ENCODE measurements around the gene RBBP5. TPM values are rescaled to one million over a fixed set of nuclear protein-coding genes. Genes with fewer than 3 reads are reported as not detected.

The RBBP5 gene
- total and polyA plus RNA-seq, 2 of the 4 experiments (the other 2 are of a cell fraction), result 7.3 to 37.5 TPM

GRCh38 chr1:205168291-205168690 is 46.5 kb upstream of the RBBP5 start:
- BruUV-seq (replicated peaks), result no TSS peak
- peaks cover 16% of the 10 kb centered on the region for H3K9me1 ChIP-seq (ENCODE audit: insufficient read depth, low read length)
- dilution Hi-C loops (cut with HindIII; ENCODE audit: low sequenced_read_pairs, unreplicated experiment), result no loop called here
- H2BK15ac ChIP-seq (ENCODE audit: low read depth, low read length), result no peak overlapping the region
- H3K4ac ChIP-seq (ENCODE audit: low read depth, low read length), result no peak overlapping the region
- in situ Hi-C loops (cut with MboI; ENCODE audit: low sequenced_read_pairs), result no loop called here
- intact Hi-C loops (cut with micrococcal nuclease), result no loop called here
- peaks cover 5% of the 10 kb centered on the region for H3K4me1 ChIP-seq (ENCODE audit: control insufficient read depth, insufficient read depth, low read length)
- no peak overlapping the region for H2AK5ac ChIP-seq (ENCODE audit: low read depth, low read length)
- H3K4me2 ChIP-seq (ENCODE audit: low read depth, low read length), result no peak overlapping the region
- no peak overlapping the region for H2AFZ ChIP-seq (replicated peaks; ENCODE audit: low read length, poor library complexity)
- H2BK20ac ChIP-seq (ENCODE audit: low read depth, low read length), result no peak overlapping the region
- H3K4me3 ChIP-seq (ENCODE audit: insufficient read depth, low read depth, low read length), result no peak overlapping the region
- H4K8ac ChIP-seq (ENCODE audit: low read depth in 2 of 2, low read length in 2 of 2), result no peak overlapping the region
- no peak overlapping the region for H3K23ac ChIP-seq (ENCODE audit: low read depth, low read length)
- H3K27ac ChIP-seq (ENCODE audit: insufficient read depth, low read length), result no peak overlapping the region
- H2BK120ac ChIP-seq (ENCODE audit: low read depth, low read length), result no peak overlapping the region
- H3K56ac ChIP-seq (ENCODE audit: extremely low read depth, insufficient read depth, low read length), result no peak overlapping the region
- H4K20me1 ChIP-seq (ENCODE audit: insufficient read depth, low read length), result no peaks in the 10 kb centered on the region
- no peak overlapping the region for H3K9ac ChIP-seq (ENCODE audit: low read depth, low read length)
- POLR2A ChIA-PET (ENCODE audit: unreplicated experiment), result no interaction called here
- peak; percentile 44 for DNase-seq
- TF ChIP-seq NFE2L2 (IDR thresholded peaks at IDR 0.05; ENCODE audit: low read depth, low read length) (no peak), RAD21 (IDR thresholded peaks at IDR 0.05; ENCODE audit: low read length) (no peak), USF2 (IDR thresholded peaks at IDR 0.05; ENCODE audit: low read depth, low read length) (no peak), MAFK (IDR thresholded peaks at IDR 0.05; ENCODE audit: low read depth, low read length) (no peak), MAZ (IDR thresholded peaks at IDR 0.05; ENCODE audit: borderline replicate concordance, low read depth, low read length) (no peak), SMC3 (IDR thresholded peaks at IDR 0.05; ENCODE audit: low read depth, low read length) (no peak), CHD1 (IDR thresholded peaks at IDR 0.05; ENCODE audit: low read depth, low read length) (no peak), CEBPB (IDR thresholded peaks at IDR 0.05; ENCODE audit: low read depth, low read length) (no peak), POLR2A (IDR thresholded peaks at IDR 0.05; ENCODE audit: low read depth, low read length) (no peak), BHLHE40 (IDR thresholded peaks at IDR 0.05; ENCODE audit: low read depth, low read length) (no peak), RFX5 (IDR thresholded peaks at IDR 0.05; ENCODE audit: low read depth, low read length) (no peak)
- TF ChIP-seq, protein P1, sequence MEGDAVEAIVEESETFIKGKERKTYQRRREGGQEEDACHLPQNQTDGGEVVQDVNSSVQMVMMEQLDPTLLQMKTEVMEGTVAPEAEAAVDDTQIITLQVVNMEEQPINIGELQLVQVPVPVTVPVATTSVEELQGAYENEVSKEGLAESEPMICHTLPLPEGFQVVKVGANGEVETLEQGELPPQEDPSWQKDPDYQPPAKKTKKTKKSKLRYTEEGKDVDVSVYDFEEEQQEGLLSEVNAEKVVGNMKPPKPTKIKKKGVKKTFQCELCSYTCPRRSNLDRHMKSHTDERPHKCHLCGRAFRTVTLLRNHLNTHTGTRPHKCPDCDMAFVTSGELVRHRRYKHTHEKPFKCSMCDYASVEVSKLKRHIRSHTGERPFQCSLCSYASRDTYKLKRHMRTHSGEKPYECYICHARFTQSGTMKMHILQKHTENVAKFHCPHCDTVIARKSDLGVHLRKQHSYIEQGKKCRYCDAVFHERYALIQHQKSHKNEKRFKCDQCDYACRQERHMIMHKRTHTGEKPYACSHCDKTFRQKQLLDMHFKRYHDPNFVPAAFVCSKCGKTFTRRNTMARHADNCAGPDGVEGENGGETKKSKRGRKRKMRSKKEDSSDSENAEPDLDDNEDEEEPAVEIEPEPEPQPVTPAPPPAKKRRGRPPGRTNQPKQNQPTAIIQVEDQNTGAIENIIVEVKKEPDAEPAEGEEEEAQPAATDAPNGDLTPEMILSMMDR (conservative IDR thresholded peaks at IDR 0.05; ENCODE audit: low read depth, low read length), result no peak
- H3K36me3 ChIP-seq (ENCODE audit: control insufficient read depth, insufficient read depth, low read length), result peaks cover 19% of the 10 kb centered on the region
- H3K9me3 ChIP-seq (ENCODE audit: control insufficient read depth, insufficient read depth, low read length), result no peaks in the 10 kb centered on the region
- H3K18ac ChIP-seq (ENCODE audit: low read depth, low read length), result no peak overlapping the region
- no peak overlapping the region for H4K5ac ChIP-seq (ENCODE audit: low read depth, low read length)
- ATAC-seq (ENCODE audit: low read depth), result no peak
- CTCF ChIA-PET, result interaction anchor here (1.3 kb wide), 1 partner anchor 27 kb away, joined by 3 read pairs; no protein-coding TSS in a partner anchor
- no peak overlapping the region for H2BK5ac ChIP-seq (ENCODE audit: low read depth, low read length, poor library complexity, severe bottlenecking)
- H3K79me1 ChIP-seq (ENCODE audit: low read depth in 1 of 2, low read length in 2 of 2), result peaks cover 29 to 71% of the 10 kb centered on the region in 2 experiments
- H3K14ac ChIP-seq (replicated peaks; ENCODE audit: low read depth, low read length), result no peak overlapping the region
- H2AK9ac ChIP-seq (replicated peaks; ENCODE audit: low read depth, low read length, poor library complexity), result no peak overlapping the region
- no CpG with 5 or more reads among the region's 1 CpG for WGBS, 2 experiments (ENCODE audit: extremely low coverage in 2 of 2, insufficient read length in 1 of 2)
- no peaks in the 10 kb centered on the region for H3K27me3 ChIP-seq (ENCODE audit: control insufficient read depth, insufficient read depth, low read length)
- H4K91ac ChIP-seq (ENCODE audit: insufficient read depth, low read depth, low read length), result no peak overlapping the region

Measured in IMR-90 (cell line).